Panc1 (cell line): ENCODE results near the gene DCTN3. TPM values are rescaled to one million over a fixed set of nuclear protein-coding genes. Genes with fewer than 3 reads are reported as not detected.

ENCODE experiments used
- ATAC-seq: fragments of 200-7000 bp; cut with Tn5 transposase; 2 replicates; pipeline ENCODE4 v1.9.1; 2020; ENCODE audit warnings: mild to moderate bottlenecking, moderate library complexity
- BruUV-seq: library from RNA; stranded (reverse); fragments of 400-500 nt; replicated peaks from 2 replicates; lab custom pipeline; 2021; lab: Mats Ljungman, UMichigan
- CTCF ChIA-PET: fragments of 300-600 bp; sonication (Branson Sonifier 250); formaldehyde crosslinking; loops from one replicate; lab custom pipeline; 2022; ENCODE audit warnings: antibody characterized with exemption; lab: Charles Lee
- POLR2A ChIA-PET: fragments of 300-600 bp; sonication (Branson Sonifier 250); formaldehyde crosslinking; loops from one replicate; lab custom pipeline; 2022; ENCODE audit warnings: antibody characterized with exemption; lab: Charles Lee
- DNase-seq: peaks from one replicate; pipeline ENCODE4 v3.0.0-alpha.2; 2010; ENCODE audit warnings: low read depth, low spot score
- H3K27ac ChIP-seq: 2 replicates; pipeline ENCODE4 v1.5.1; 2011; ENCODE audit warnings: mild to moderate bottlenecking, low read length, inconsistent platforms
- H3K27me3 ChIP-seq: fragments of 200-500 bp; sonication (Bioruptor generic); 2 replicates; pipeline ENCODE4 v1.6.0; 2014; ENCODE audit warnings: low read length, inconsistent platforms; ENCODE audit not compliant: control insufficient read depth, insufficient read depth
- H3K36me3 ChIP-seq: fragments of 200-500 bp; sonication (Bioruptor generic); 2 replicates; pipeline ENCODE4 v1.5.1; 2014; ENCODE audit warnings: inconsistent platforms, mild to moderate bottlenecking, low read length, moderate library complexity; ENCODE audit not compliant: control insufficient read depth, insufficient read depth
- H3K4me1 ChIP-seq: 2 replicates; pipeline ENCODE4 v1.5.1; 2011; ENCODE audit warnings: inconsistent platforms, mild to moderate bottlenecking, low read length, moderate library complexity; ENCODE audit not compliant: control insufficient read depth, insufficient read depth
- H3K4me3 ChIP-seq, 2 experiments: 2 replicates each; pipeline ENCODE4 v1.5.1; 2011 to 2012; ENCODE audit warnings: low read depth in 2 of 2, low read length in 2 of 2, mild to moderate bottlenecking in 2 of 2, inconsistent platforms in 1 of 2, moderate library complexity in 1 of 2
- H3K9me3 ChIP-seq: fragments of 200-500 bp; sonication (Bioruptor generic); 2 replicates; pipeline ENCODE4 v1.5.1; 2014; ENCODE audit warnings: low read depth, mild to moderate bottlenecking, inconsistent platforms, low read length, moderate library complexity; ENCODE audit not compliant: control insufficient read depth, insufficient read depth
- POLR2AphosphoS5 ChIP-seq: IDR thresholded peaks from 2 replicates; pipeline ENCODE4 v1.6.1; 2012; ENCODE audit warnings: mild to moderate bottlenecking, low read depth, low read length, moderate library complexity
- SIN3A ChIP-seq: IDR thresholded peaks from 2 replicates; pipeline ENCODE4 v1.6.1; 2012; ENCODE audit warnings: low read depth, mild to moderate bottlenecking, low read length, moderate library complexity, borderline replicate concordance; ENCODE audit not compliant: insufficient read depth
- TCF7L2 ChIP-seq: IDR thresholded peaks from 2 replicates; pipeline ENCODE4 v1.6.1; 2011; ENCODE audit warnings: mild to moderate bottlenecking, low read depth, low read length, inconsistent platforms
- in situ Hi-C: cut with HindIII; loops from 2 replicates; pipeline ENCODE4 v1.10.0; 2016; ENCODE audit warnings: low sequenced_read_pairs, low pct_unique_long_range_greater_than_20kb
- intact Hi-C: fragments of 100-400 bp; cut with micrococcal nuclease; formaldehyde crosslinking; loops from one replicate; pipeline ENCODE4 v1.10.0; 2022; ENCODE audit not compliant: unreplicated experiment
- total RNA-seq: library from RNA; stranded (reverse); gene quantifications from one replicate; pipeline ENCODE4 v1.2.1, GENCODE V29; 2021; ENCODE audit not compliant: unreplicated experiment
- TF ChIP-seq, protein P1 (sequence below), 2 experiments: IDR thresholded peaks; 2 replicates each; pipeline ENCODE4 v1.6.1; 2011 to 2012; ENCODE audit warnings: low read depth in 2 of 2, control low read depth in 1 of 2, low read length in 1 of 2, mild to moderate bottlenecking in 1 of 2, moderate library complexity in 1 of 2; ENCODE audit not compliant: insufficient read depth in 1 of 2
- TF ChIP-seq, protein P2 (sequence below): fragments of 450-650 bp; IDR thresholded peaks from 2 replicates; pipeline ENCODE4 v1.5.1; 2017; ENCODE audit warnings: mild to moderate bottlenecking

The DCTN3 gene
- total RNA-seq, 1 experiment from 2014 or later, result 110 TPM

GRCh38 chr9:34589636-34590380, 30.5 kb downstream of the DCTN3 start, which contains the start of gene CNTFR:
Gene CNTFR (minus strand): TSS chr9:34589724. CDS start chr9:34568981, 20,743 bp downstream.
- intact Hi-C loops (loop anchor here (5.0 kb wide), 1 partner anchor 188 kb away; no protein-coding TSS in a partner anchor), in situ Hi-C loops (no loop called here)
- Histone ChIP-seq H3K27ac (no peak within 1 kb of the TSS), H3K27me3 (peaks cover 6% of the 10 kb centered on the region), H3K4me3 (peak within 1 kb of the TSS; percentile 36 to 42), H3K36me3 (no peaks in the 10 kb centered on the region), H3K4me1 (peaks cover 10% of the 10 kb centered on the region), H3K9me3 (no peaks in the 10 kb centered on the region)
- TF ChIP-seq, protein P1, sequence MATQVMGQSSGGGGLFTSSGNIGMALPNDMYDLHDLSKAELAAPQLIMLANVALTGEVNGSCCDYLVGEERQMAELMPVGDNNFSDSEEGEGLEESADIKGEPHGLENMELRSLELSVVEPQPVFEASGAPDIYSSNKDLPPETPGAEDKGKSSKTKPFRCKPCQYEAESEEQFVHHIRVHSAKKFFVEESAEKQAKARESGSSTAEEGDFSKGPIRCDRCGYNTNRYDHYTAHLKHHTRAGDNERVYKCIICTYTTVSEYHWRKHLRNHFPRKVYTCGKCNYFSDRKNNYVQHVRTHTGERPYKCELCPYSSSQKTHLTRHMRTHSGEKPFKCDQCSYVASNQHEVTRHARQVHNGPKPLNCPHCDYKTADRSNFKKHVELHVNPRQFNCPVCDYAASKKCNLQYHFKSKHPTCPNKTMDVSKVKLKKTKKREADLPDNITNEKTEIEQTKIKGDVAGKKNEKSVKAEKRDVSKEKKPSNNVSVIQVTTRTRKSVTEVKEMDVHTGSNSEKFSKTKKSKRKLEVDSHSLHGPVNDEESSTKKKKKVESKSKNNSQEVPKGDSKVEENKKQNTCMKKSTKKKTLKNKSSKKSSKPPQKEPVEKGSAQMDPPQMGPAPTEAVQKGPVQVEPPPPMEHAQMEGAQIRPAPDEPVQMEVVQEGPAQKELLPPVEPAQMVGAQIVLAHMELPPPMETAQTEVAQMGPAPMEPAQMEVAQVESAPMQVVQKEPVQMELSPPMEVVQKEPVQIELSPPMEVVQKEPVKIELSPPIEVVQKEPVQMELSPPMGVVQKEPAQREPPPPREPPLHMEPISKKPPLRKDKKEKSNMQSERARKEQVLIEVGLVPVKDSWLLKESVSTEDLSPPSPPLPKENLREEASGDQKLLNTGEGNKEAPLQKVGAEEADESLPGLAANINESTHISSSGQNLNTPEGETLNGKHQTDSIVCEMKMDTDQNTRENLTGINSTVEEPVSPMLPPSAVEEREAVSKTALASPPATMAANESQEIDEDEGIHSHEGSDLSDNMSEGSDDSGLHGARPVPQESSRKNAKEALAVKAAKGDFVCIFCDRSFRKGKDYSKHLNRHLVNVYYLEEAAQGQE (IDR thresholded peaks at IDR 0.05; ENCODE audit: insufficient read depth in 1 of 2, low read depth in 2 of 2, low read length in 1 of 2), result no peak
- TF ChIP-seq TCF7L2, result no peak
- TF ChIP-seq, protein P2, sequence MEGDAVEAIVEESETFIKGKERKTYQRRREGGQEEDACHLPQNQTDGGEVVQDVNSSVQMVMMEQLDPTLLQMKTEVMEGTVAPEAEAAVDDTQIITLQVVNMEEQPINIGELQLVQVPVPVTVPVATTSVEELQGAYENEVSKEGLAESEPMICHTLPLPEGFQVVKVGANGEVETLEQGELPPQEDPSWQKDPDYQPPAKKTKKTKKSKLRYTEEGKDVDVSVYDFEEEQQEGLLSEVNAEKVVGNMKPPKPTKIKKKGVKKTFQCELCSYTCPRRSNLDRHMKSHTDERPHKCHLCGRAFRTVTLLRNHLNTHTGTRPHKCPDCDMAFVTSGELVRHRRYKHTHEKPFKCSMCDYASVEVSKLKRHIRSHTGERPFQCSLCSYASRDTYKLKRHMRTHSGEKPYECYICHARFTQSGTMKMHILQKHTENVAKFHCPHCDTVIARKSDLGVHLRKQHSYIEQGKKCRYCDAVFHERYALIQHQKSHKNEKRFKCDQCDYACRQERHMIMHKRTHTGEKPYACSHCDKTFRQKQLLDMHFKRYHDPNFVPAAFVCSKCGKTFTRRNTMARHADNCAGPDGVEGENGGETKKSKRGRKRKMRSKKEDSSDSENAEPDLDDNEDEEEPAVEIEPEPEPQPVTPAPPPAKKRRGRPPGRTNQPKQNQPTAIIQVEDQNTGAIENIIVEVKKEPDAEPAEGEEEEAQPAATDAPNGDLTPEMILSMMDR, result no peak
- TF ChIP-seq SIN3A, result no peak
- TF ChIP-seq POLR2AphosphoS5, result no peak
- CTCF ChIA-PET, result no interaction called here
- DNase-seq (no peak), ATAC-seq (peak; percentile 55)
- no TSS peak for BruUV-seq
- POLR2A ChIA-PET, result no interaction called here

DNA sequence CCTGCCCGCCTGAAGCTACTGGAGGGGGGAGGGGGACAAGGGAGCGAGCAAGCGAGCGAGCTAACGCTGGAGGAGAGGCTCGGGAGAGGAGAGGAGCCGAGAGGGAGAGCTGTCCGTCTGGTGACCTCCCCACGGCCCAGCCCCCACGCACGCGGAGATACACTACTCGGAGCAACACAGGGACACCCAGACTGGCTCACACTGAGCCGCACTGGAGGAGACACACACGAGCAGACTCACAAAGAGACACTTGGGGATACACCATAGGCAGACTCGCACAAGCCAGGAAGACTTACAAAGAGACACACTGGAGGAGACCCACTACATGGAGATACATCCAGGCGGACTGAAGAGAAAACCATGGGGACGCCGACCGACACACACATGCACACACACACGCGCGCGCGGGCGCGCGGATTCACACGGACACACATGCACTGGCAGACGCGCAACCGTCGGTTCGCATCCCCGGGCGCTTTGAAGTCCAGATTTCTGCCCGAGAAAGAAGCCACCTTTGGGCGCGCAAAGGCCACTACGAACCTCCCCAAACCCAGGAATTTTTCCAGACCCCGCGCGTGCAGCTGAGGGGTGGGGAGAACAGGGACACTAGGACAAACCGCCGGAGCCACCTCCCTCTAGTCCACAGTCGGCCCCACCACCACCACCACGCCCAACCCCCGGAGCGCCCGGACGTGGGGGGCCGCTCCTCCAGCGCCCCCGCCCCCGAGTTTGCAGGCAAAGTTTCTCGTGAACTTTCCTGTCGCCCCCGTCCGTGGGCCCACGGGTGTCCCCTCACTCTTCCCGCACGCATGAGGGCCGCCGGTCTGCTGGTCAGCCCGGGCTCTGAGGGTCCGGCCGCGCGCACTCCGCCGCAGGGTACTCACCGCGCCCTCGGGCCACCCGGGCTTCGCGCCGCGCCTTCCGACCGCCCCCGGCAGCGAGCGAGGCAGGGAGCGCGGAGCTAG, 31.3 kb downstream of the DCTN3 start:
- no peaks in the 10 kb centered on the region for H3K36me3 ChIP-seq
- in situ Hi-C loops, result no loop called here
- peaks cover 10% of the 10 kb centered on the region for H3K4me1 ChIP-seq
- TF ChIP-seq, protein P2, result no peak
- peak; percentile 83 for TF ChIP-seq TCF7L2
- H3K27ac ChIP-seq, result no peak overlapping the region
- intact Hi-C loops, result loop anchor here (5.0 kb wide), 1 partner anchor 187 kb away; no protein-coding TSS in a partner anchor
- H3K27me3 ChIP-seq, result peaks cover 4% of the 10 kb centered on the region; the same call in 1 of the 2 replicates
- DNase-seq (no peak), ATAC-seq (no peak)
- ChIA-PET POLR2A (no interaction called here), CTCF (no interaction called here)
- H3K9me3 ChIP-seq, result no peaks in the 10 kb centered on the region
- peak overlapping the region; percentile 35 to 42 for H3K4me3 ChIP-seq
- BruUV-seq, result no TSS peak
